ENCODE results near the gene DENND5A.
"Not testable (repeated sequence)": the region's sequence is repeated elsewhere in the genome, so short reads cannot be mapped to it uniquely, and the experiment has no call there.

The DENND5A gene

GRCh38 chr11:9136741-9137140, 128.4 kb downstream of the DENND5A start:
- DNase-seq: no peak

GRCh38 chr11:9133956-9134355, 131.2 kb downstream of the DENND5A start:
- no peak for DNase-seq

GRCh38 chr11:9132203-9132878, 132.8 kb downstream of the DENND5A start:
- DNase-seq: no peak

GRCh38 chr11:9130297-9130696, 134.9 kb downstream of the DENND5A start:
- no peak for DNase-seq

- DNase-seq: no peak
Observed at GRCh38 chr11:9126636-9127035, 138.5 kb downstream of the DENND5A start.

DNA sequence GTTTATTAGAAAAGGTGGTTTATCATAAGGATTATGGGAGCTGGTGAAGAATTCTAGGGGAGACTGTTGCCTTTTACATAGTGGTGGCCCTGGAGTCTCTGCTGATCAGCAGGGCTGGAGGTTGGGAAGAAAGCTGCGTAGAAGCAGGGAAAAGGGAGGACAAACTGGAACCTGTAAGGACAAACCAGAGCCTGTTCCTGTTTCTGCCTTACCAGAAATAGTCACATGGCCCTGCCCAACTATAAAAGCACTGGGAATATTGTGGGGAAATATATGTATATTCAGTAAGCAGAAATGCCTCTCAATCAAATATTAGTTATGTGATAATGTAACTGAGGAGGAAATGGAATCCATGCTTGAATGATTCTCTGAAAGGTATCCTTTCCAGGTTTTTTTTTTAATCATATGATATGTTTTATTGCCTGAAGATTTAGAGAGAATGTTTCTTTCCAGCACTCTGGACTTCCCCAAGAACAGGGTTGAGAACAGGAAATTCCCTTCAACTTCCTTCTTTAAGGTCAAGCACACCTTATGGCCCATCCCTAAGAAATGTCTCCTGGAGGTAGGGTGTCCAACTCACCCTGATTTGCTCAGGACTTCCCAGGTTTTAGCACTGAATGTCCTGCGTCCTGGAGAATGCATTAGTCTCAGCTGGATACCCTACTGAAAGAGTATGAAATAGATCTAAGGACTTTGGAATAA, 139.8 kb downstream of the DENND5A start:
- DNase-seq: no peak

DNA sequence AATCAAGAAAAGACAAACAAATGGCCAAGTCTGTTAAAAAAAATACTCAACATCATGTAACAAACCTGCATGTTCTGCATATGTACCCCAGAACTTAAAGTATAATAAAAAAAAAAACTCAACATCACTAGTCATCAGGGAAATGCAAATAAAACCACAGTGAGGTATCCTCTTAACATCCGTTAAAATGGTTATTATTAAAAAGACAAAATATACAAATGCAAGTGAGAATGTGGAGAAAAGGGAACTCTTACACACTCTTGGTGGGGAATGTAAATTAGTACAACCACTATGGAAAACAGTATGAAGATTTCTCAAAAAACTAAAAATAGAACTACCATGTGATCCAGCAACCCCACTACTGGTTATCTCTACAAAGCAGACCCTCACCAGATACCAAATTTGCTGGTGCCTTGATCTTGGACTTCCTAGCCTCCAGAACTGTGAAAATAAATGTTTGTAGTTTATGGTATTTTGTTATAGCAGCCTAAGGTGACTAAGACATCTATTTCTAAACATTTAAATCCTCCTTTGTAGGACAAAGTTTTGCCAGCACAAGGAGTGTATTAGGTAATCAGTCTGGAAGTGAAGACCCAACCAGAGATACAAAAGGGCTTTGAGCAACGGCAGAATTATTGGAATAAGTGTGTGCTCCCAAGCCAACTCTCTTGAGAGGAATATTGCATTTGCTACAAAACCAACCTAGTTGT, 141.4 kb downstream of the DENND5A start:
- no peak for DNase-seq

GRCh38 chr11:9121469-9121796, 143.7 kb downstream of the DENND5A start:
- no peak for DNase-seq

DNA sequence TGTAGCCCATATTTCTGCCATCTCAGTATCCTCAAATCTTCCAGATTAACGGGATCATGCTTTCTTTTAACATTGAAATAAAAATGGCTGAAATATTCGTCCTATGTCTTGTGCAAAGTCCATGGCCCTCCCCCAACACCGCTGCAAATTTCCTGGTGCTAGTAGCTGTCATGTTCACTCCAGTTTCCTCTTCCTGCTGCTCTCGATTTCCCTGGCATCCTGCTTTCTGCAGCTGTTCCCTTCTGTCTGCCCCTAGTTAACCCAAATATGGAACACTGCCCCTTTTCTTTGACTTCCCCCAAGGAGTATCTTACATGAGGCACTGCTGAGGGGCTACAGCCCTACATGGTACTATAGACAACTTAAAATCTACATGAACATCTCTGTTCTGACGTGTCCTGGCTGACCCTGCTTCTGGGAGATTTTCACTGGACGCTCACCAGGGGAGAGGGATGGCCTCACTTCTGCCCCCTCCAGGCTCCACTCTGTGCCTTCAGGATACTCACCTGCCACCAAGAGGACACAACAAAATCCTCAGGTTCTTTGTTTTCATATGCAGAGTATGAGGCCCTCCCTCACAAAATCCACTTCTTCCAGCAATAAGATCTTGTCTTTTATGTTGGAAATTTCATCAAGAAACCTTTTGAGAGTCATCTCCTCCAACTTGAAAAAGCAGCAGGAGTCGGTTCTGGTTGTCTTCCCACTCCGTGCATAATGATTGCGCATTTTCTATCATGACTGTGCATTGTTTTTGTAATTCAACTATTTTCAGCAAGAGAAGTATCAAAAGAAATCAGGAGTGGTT, 144.3 kb downstream of the DENND5A start:
- no peak for DNase-seq

DNA sequence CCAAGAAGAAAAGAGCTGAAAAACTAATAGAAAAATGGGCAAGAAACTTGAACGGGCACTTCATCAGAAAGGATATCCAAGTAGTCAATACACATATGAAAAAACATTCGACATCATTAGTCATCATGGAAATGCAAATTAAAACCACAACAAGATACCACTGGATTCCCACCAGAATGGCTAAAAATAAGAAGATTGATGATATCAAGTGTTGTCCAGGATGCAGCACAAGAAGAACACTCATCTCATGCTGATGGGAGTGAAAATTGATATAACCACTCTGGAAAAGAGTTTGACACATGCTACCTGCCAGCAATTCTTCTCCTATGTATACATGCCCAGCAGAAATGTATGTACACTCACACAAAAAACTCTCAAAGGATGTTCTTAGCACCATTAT, 146.9 kb downstream of the DENND5A start:
- no peak for DNase-seq

GRCh38 chr11:9112075-9112474, 153.1 kb downstream of the DENND5A start:
- no peak for DNase-seq

- no peak for DNase-seq
Observed at GRCh38 chr11:9109858-9110731, 155.1 kb downstream of the DENND5A start.

DNA sequence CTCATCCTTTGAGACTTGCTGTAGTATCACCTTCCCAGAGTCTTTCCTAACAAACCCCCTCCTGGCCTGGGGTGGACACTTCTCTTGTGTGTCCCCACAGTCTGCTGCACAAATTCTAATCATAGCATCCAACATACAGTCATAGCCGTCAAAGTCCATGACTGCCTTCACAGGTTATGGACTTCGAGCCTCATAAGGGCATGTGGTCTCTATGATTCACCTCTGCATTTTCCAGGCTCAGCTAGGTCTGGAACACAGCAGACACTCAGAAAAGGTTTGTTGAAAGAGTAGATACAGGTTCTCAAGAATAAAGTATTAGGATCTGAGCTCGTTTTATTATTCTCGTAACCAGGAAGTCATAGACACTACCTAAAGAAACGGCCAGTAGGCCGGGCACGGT, 160.6 kb downstream of the DENND5A start:
- DNase-seq: no peak

DNA sequence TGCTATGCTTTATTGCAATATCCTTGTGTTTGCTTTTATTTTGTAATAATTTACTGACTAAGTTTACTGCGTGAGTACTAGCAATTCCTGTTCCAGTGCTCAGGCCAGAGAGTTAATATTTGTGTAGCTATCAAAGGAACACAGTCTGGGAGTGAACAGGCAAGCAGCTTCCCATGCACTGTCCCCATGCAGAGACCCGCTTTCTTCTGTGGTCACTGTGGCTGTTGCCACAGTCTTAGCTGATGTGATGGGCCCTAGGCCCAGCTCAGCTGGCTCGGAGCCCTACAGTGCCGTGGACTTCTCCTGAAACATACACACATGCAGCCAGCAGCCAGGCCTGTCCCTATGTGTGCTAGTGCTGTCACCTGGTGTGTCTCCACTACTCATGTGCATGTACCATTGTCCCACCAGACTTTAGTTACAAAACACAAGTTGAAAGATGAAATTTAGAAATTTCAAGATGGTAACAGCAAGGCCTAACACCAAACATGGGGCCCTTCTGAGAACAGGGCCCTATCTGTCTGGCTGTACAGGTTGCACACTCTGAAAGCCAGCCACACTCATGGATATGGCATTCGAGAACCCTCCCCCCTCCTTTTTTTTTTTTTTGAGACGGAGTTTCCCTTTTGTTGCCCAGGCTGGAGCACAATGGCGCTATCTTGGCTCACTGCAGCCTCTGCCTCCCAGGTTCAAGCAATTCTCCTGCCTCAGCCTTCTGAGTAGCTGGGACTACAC, 161.4 kb downstream of the DENND5A start:
- no peak for DNase-seq

- no peak for DNase-seq
Observed at GRCh38 chr11:9099617-9100016, 165.5 kb downstream of the DENND5A start.

- not testable (repeated sequence) for DNase-seq
Observed at GRCh38 chr11:9098455-9098854, 166.7 kb downstream of the DENND5A start.

GRCh38 chr11:9097186-9097943, 167.8 kb downstream of the DENND5A start:
- not testable (repeated sequence) for DNase-seq

DNA sequence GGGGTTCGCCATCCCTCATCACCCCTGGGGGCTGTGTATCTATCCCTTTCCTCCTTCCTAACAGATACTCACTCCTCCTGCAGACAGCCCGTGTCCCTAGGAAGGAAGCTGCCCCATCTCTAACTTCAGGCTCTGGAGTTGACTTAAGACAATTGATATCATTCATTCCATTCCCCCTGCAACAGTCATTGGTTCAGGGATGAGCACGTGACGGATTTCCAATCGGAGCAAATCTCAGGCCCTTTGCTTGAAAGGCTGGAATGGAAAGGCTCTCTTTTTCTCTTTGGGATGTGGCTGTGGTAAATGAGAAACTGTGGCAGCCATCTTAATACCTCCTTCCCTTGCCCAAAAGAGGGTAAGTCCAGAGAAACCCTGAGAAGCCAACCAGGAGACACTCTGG, 168.7 kb downstream of the DENND5A start:
- DNase-seq: no peak

- DNase-seq: no peak
Observed at GRCh38 chr11:9095421-9095820, 169.7 kb downstream of the DENND5A start.

DNA sequence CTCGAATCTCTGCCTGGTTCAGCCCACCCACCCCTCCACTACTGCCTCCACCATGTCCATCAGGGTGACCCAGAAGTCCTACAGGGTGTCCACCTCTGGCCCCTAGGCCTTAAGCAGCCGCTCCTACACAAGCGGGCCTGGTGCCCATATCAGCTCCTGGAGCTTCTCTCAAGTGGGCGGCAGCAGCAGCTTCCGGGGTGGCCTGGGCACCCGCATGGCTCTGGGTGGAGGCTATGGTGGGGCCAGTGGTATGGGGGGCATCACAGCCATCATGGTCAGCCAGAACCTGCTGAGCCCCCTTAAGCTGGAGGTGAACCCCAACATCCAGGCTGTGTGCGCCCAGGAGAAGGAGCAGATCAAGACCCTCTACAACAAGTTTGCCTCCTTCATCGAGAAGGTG, 170.7 kb downstream of the DENND5A start:
- no peak for DNase-seq
